ENCODE results near the gene SH3D21.

Gene SH3D21

GRCh38 chr1:36303650-36304360 is 2.4 kb upstream of the SH3D21 start:
- no peak for DNase-seq (ENCODE audit: low read depth)

GRCh38 chr1:36304521-36304920 is 1.6 kb upstream of the SH3D21 start:
- DNase-seq (ENCODE audit: low read depth): no peak

- peak; percentile 38 for DNase-seq (ENCODE audit: low read depth)
Observed at GRCh38 chr1:36304970-36305914, 926 bp upstream of the SH3D21 start.

- DNase-seq (ENCODE audit: low read depth): no peak
Observed at GRCh38 chr1:36305915-36306209, 306 bp upstream of the SH3D21 start.

GRCh38 chr1:36306902-36307456 is 811 bp downstream of the SH3D21 start:
- peak; percentile 95 for DNase-seq (ENCODE audit: low read depth)

- DNase-seq (ENCODE audit: low read depth): no peak
Observed at GRCh38 chr1:36307601-36308330, 1.6 kb downstream of the SH3D21 start.

- no peak for DNase-seq (ENCODE audit: low read depth)
Observed at GRCh38 chr1:36309397-36309796, 3.2 kb downstream of the SH3D21 start.

- no peak for DNase-seq (ENCODE audit: low read depth)
Observed at GRCh38 chr1:36320291-36320761, 14.2 kb downstream of the SH3D21 start.

GRCh38 chr1:36320767-36321118 is 14.6 kb downstream of the SH3D21 start:
- no peak for DNase-seq (ENCODE audit: low read depth)

GRCh38 chr1:36321119-36321951 is 15.2 kb downstream of the SH3D21 start:
- peak; percentile 40 for DNase-seq (ENCODE audit: low read depth)

GRCh38 chr1:36322041-36322785 is 16.0 kb downstream of the SH3D21 start:
- DNase-seq (ENCODE audit: low read depth): no peak

- peak; percentile 47 for DNase-seq (ENCODE audit: low read depth)
Observed at GRCh38 chr1:36322786-36323635, 16.8 kb downstream of the SH3D21 start.

- DNase-seq (ENCODE audit: low read depth): peak; percentile 38
Observed at GRCh38 chr1:36323636-36324352, 17.6 kb downstream of the SH3D21 start, which contains the start of gene EVA1B. TSS of gene EVA1B (minus strand) at chr1:36323645. CDS start at chr1:36323037, 608 bp downstream.

- no peak for DNase-seq (ENCODE audit: low read depth)
Observed at GRCh38 chr1:36324353-36324703, 18.2 kb downstream of the SH3D21 start.

GRCh38 chr1:36326499-36326898 is 20.3 kb downstream of the SH3D21 start:
- DNase-seq (ENCODE audit: low read depth): no peak

- no peak for DNase-seq (ENCODE audit: low read depth)
Observed at GRCh38 chr1:36327421-36328087, 21.4 kb downstream of the SH3D21 start.

GRCh38 chr1:36328088-36328480 is 21.9 kb downstream of the SH3D21 start:
- DNase-seq (ENCODE audit: low read depth): no peak

GRCh38 chr1:36328713-36329112 is 22.5 kb downstream of the SH3D21 start:
- DNase-seq (ENCODE audit: low read depth): no peak

Measured in activated T-cell treated with anti-CD3 and anti-CD28 coated beads for 48 hours (primary cell).